Fibroblast of lung (primary cell): ENCODE measurements around the gene TTF2.

Experiments used
- EZH2 ChIP-seq: IDR thresholded peaks from 2 replicates; pipeline ENCODE4 v1.5.1; 2012; ENCODE audit warnings: low read length, control low read depth, mild to moderate bottlenecking; ENCODE audit errors: missing control alignments
- TF ChIP-seq, protein P1 (sequence below), 2 donors: IDR thresholded peaks in 1 of 2; conservative IDR thresholded peaks in 1 of 2; 1 replicate in 1 of 2; 2 replicates in 1 of 2; pipeline ENCODE4 v1.5.1; 2011 to 2012; ENCODE audit warnings: low read length in 2 of 2, control low read depth in 1 of 2, inconsistent platforms in 1 of 2, low read depth in 1 of 2, mild to moderate bottlenecking in 1 of 2

GRCh38 chr1:117130526-117130925, 70.4 kb downstream of the TTF2 start:
- TF ChIP-seq, protein P1, sequence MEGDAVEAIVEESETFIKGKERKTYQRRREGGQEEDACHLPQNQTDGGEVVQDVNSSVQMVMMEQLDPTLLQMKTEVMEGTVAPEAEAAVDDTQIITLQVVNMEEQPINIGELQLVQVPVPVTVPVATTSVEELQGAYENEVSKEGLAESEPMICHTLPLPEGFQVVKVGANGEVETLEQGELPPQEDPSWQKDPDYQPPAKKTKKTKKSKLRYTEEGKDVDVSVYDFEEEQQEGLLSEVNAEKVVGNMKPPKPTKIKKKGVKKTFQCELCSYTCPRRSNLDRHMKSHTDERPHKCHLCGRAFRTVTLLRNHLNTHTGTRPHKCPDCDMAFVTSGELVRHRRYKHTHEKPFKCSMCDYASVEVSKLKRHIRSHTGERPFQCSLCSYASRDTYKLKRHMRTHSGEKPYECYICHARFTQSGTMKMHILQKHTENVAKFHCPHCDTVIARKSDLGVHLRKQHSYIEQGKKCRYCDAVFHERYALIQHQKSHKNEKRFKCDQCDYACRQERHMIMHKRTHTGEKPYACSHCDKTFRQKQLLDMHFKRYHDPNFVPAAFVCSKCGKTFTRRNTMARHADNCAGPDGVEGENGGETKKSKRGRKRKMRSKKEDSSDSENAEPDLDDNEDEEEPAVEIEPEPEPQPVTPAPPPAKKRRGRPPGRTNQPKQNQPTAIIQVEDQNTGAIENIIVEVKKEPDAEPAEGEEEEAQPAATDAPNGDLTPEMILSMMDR (conservative IDR thresholded peaks at IDR 0.05 in 1 of 2, IDR thresholded peaks at IDR 0.05 in 1 of 2; ENCODE audit: low read depth in 1 of 2, low read length in 2 of 2), result no peak
- TF ChIP-seq EZH2, result no peak
